Urothelium cell line (cell line): Measurements from ENCODE around the gene NTM.
"Not testable (repeated sequence)": the region's sequence is repeated elsewhere in the genome, so short reads cannot be mapped to it uniquely, and the experiment has no call there.

Source experiments
- DNase-seq: peaks from one replicate; pipeline ENCODE4 v3.0.0; 2011; ENCODE audit warnings: low spot score, mixed read lengths
- FAIRE-seq: peaks from 2 replicates; lab custom pipeline; 2011; peaks lifted over from hg19 to GRCh38; lab: Jason Lieb, UNC

NTM gene

GRCh38 chr11:132050577-132051165, 680.3 kb downstream of the NTM start:
- no peak for FAIRE-seq
- no peak for DNase-seq

- FAIRE-seq: no peak
- no peak for DNase-seq
These were observed 681.3 kb downstream of the NTM start for GRCh38 chr11:132051704-132052103.

GRCh38 chr11:132052342-132052741, 681.9 kb downstream of the NTM start:
- DNase-seq: no peak
- FAIRE-seq: no peak

- no peak for FAIRE-seq
- DNase-seq: no peak
These were observed 682.5 kb downstream of the NTM start for GRCh38 chr11:132052904-132053303.

GRCh38 chr11:132054822-132055221, 684.4 kb downstream of the NTM start:
- no peak for FAIRE-seq
- peak; percentile 64 for DNase-seq

- FAIRE-seq (no peak), DNase-seq (no peak)
These were observed 684.9 kb downstream of the NTM start for GRCh38 chr11:132055296-132055695.

GRCh38 chr11:132056689-132057088, 686.3 kb downstream of the NTM start:
- DNase-seq: peak; percentile 28
- no peak for FAIRE-seq

- no peak for DNase-seq
These were observed 686.9 kb downstream of the NTM start for GRCh38 chr11:132057266-132057665.

GRCh38 chr11:132058211-132058772, 687.9 kb downstream of the NTM start:
- DNase-seq (no peak), FAIRE-seq (no peak)

More at GRCh38 chr11:132057266-132057665, 686.9 kb downstream of the NTM start:
- FAIRE-seq: no peak

- no peak for FAIRE-seq
These were observed 690.2 kb downstream of the NTM start for GRCh38 chr11:132060567-132060966.

GRCh38 chr11:132062031-132062430, 691.6 kb downstream of the NTM start:
- FAIRE-seq: no peak

More at GRCh38 chr11:132060567-132060966, 690.2 kb downstream of the NTM start:
- no peak for DNase-seq

GRCh38 chr11:132062541-132062940, 692.1 kb downstream of the NTM start:
- FAIRE-seq (no peak), DNase-seq (no peak)

More at GRCh38 chr11:132062031-132062430, 691.6 kb downstream of the NTM start:
- DNase-seq: no peak

GRCh38 chr11:132064987-132065620, 694.7 kb downstream of the NTM start:
- FAIRE-seq (no peak), DNase-seq (peak; percentile 73)

- DNase-seq: no peak
- no peak for FAIRE-seq
These were observed 698.1 kb downstream of the NTM start for GRCh38 chr11:132068556-132068955.

- FAIRE-seq: not testable (repeated sequence)
These were observed 699.2 kb downstream of the NTM start for GRCh38 chr11:132069593-132069992.

GRCh38 chr11:132070907-132071306, 700.5 kb downstream of the NTM start:
- not testable (repeated sequence) for DNase-seq, FAIRE-seq

More at GRCh38 chr11:132069593-132069992, 699.2 kb downstream of the NTM start:
- DNase-seq: not testable (repeated sequence)

GRCh38 chr11:132072044-132072857, 701.8 kb downstream of the NTM start:
- FAIRE-seq: no peak
- DNase-seq: peak; percentile 52

GRCh38 chr11:132072858-132073211, 702.4 kb downstream of the NTM start:
- no peak for FAIRE-seq
- DNase-seq: no peak

- FAIRE-seq (no peak), DNase-seq (no peak)
These were observed 703.4 kb downstream of the NTM start for GRCh38 chr11:132073787-132074186.

- FAIRE-seq (no peak), DNase-seq (no peak)
These were observed 705.0 kb downstream of the NTM start for GRCh38 chr11:132075447-132075846.

- no peak for DNase-seq
- FAIRE-seq: no peak
These were observed 707.0 kb downstream of the NTM start for GRCh38 chr11:132077416-132077815.
